ENCODE data around the gene ITGB7. TPM values are rescaled to one million over a fixed set of nuclear protein-coding genes. Genes with fewer than 3 reads are reported as not detected.

The ITGB7 gene
- total RNA-seq, 1 experiment from 2014 or later, result 1.9 TPM

GRCh38 chr12:53152390-53152789 is 54.7 kb downstream of the ITGB7 start:
- H3K9ac ChIP-seq (ENCODE audit: low read length), result no peak overlapping the region
- CTCF ChIA-PET, result no interaction called here

GRCh38 chr12:53151039-53151438 is 56.0 kb downstream of the ITGB7 start:
- H3F3A ChIP-seq (ENCODE audit: low read length, unreplicated experiment), result no peaks in the 10 kb centered on the region
- H3K4me1 ChIP-seq (ENCODE audit: insufficient read depth, low read length), result no peaks in the 10 kb centered on the region
- intact Hi-C loops (cut with micrococcal nuclease), result no loop called here
- TF ChIP-seq CTCF (conservative IDR thresholded peaks at IDR 0.05; ENCODE audit: low read depth, low read length) (no peak), EZH2phosphoT487 (IDR thresholded peaks at IDR 0.05; ENCODE audit: borderline replicate concordance, low read length) (no peak), EZH2 (IDR thresholded peaks at IDR 0.05; ENCODE audit: low read length, unreplicated experiment) (no peak)
- ChIA-PET CTCF (no interaction called here), POLR2A (ENCODE audit: unreplicated experiment) (no interaction called here)
- H3K9me2 ChIP-seq (replicated peaks; ENCODE audit: low read length), result no peaks in the 10 kb centered on the region
- no peak overlapping the region for H3K9ac ChIP-seq (ENCODE audit: low read length)
- H3K27ac ChIP-seq (ENCODE audit: low read length), result no peak overlapping the region
- no TSS peak for BruUV-seq (replicated peaks)
- no peaks in the 10 kb centered on the region for H4K20me1 ChIP-seq (ENCODE audit: low read length)
- H3K4me3 ChIP-seq (ENCODE audit: low read length), result no peak overlapping the region
- H3K27me3 ChIP-seq (ENCODE audit: low read length), result no peaks in the 10 kb centered on the region
- ATAC-seq, result no peak
- H2AFZ ChIP-seq (ENCODE audit: low read length), result no peak overlapping the region
- DNase-seq, result no peak
- no peak overlapping the region for H3K4me2 ChIP-seq (ENCODE audit: low read length)
- H3K36me3 ChIP-seq (ENCODE audit: low read depth, low read length), result no peaks in the 10 kb centered on the region
- no peaks in the 10 kb centered on the region for H3K9me3 ChIP-seq (ENCODE audit: low read length)
- no peaks in the 10 kb centered on the region for H3K79me2 ChIP-seq (ENCODE audit: low read length)

More at GRCh38 chr12:53152390-53152789, 54.7 kb downstream of the ITGB7 start:
- H3K27me3 ChIP-seq (ENCODE audit: low read length), result no peaks in the 10 kb centered on the region
- POLR2A ChIA-PET (ENCODE audit: unreplicated experiment), result no interaction called here
- H3K4me3 ChIP-seq (ENCODE audit: low read length), result no peak overlapping the region
- H4K20me1 ChIP-seq (ENCODE audit: low read length), result no peaks in the 10 kb centered on the region
- no peaks in the 10 kb centered on the region for H3K9me3 ChIP-seq (ENCODE audit: low read length)
- no peaks in the 10 kb centered on the region for H3K9me2 ChIP-seq (replicated peaks; ENCODE audit: low read length)
- no peaks in the 10 kb centered on the region for H3K4me1 ChIP-seq (ENCODE audit: insufficient read depth, low read length)
- H2AFZ ChIP-seq (ENCODE audit: low read length), result no peak overlapping the region
- TF ChIP-seq EZH2phosphoT487 (IDR thresholded peaks at IDR 0.05; ENCODE audit: borderline replicate concordance, low read length), result no peak
- no peak for TF ChIP-seq EZH2 (IDR thresholded peaks at IDR 0.05; ENCODE audit: low read length, unreplicated experiment)
- no peak for TF ChIP-seq CTCF (conservative IDR thresholded peaks at IDR 0.05; ENCODE audit: low read depth, low read length)
- no peaks in the 10 kb centered on the region for H3F3A ChIP-seq (ENCODE audit: low read length, unreplicated experiment)
- no peaks in the 10 kb centered on the region for H3K79me2 ChIP-seq (ENCODE audit: low read length)
- intact Hi-C loops (cut with micrococcal nuclease), result no loop called here
- H3K27ac ChIP-seq (ENCODE audit: low read length), result no peak overlapping the region
- no peak for DNase-seq
- no TSS peak for BruUV-seq (replicated peaks)
- no peak for ATAC-seq
- H3K4me2 ChIP-seq (ENCODE audit: low read length), result no peak overlapping the region
- H3K36me3 ChIP-seq (ENCODE audit: low read depth, low read length), result no peaks in the 10 kb centered on the region

GRCh38 chr12:53147653-53148052 is 59.4 kb downstream of the ITGB7 start:
- no peaks in the 10 kb centered on the region for H3K9me2 ChIP-seq (replicated peaks; ENCODE audit: low read length)
- CTCF ChIA-PET, result no interaction called here

More at GRCh38 chr12:53147653-53148052, 59.4 kb downstream of the ITGB7 start:
- no peaks in the 10 kb centered on the region for H3K79me2 ChIP-seq (ENCODE audit: low read length)
- H3K4me2 ChIP-seq (ENCODE audit: low read length), result no peak overlapping the region
- H2AFZ ChIP-seq (ENCODE audit: low read length), result no peak overlapping the region
- no peaks in the 10 kb centered on the region for H4K20me1 ChIP-seq (ENCODE audit: low read length)
- DNase-seq (no peak), ATAC-seq (no peak)
- no TSS peak for BruUV-seq (replicated peaks)
- no peaks in the 10 kb centered on the region for H3K36me3 ChIP-seq (ENCODE audit: low read depth, low read length)
- no peaks in the 10 kb centered on the region for H3K4me1 ChIP-seq (ENCODE audit: insufficient read depth, low read length)
- no peaks in the 10 kb centered on the region for H3K27me3 ChIP-seq (ENCODE audit: low read length)
- no peak overlapping the region for H3K27ac ChIP-seq (ENCODE audit: low read length)
- intact Hi-C loops (cut with micrococcal nuclease), result no loop called here
- no peak overlapping the region for H3K4me3 ChIP-seq (ENCODE audit: low read length)
- no peaks in the 10 kb centered on the region for H3K9me3 ChIP-seq (ENCODE audit: low read length)
- H3K9ac ChIP-seq (ENCODE audit: low read length), result no peak overlapping the region
- POLR2A ChIA-PET (ENCODE audit: unreplicated experiment), result no interaction called here
- no peak for TF ChIP-seq CTCF (conservative IDR thresholded peaks at IDR 0.05; ENCODE audit: low read depth, low read length)
- no peak for TF ChIP-seq EZH2 (IDR thresholded peaks at IDR 0.05; ENCODE audit: low read length, unreplicated experiment)
- TF ChIP-seq EZH2phosphoT487 (IDR thresholded peaks at IDR 0.05; ENCODE audit: borderline replicate concordance, low read length), result no peak
- H3F3A ChIP-seq (ENCODE audit: low read length, unreplicated experiment), result no peaks in the 10 kb centered on the region
